Measurements from ENCODE around the gene KCTD2.
"Not testable (repeated sequence)": the region's sequence is repeated elsewhere in the genome, so short reads cannot be mapped to it uniquely, and the experiment has no call there.

- not testable (repeated sequence) for TF ChIP-seq EZH2phosphoT487 (IDR thresholded peaks at IDR 0.05; ENCODE audit: low read depth, severe bottlenecking, unreplicated experiment); EZH2 (IDR thresholded peaks at IDR 0.05; ENCODE audit: borderline replicate concordance)
- TF ChIP-seq, protein P1, sequence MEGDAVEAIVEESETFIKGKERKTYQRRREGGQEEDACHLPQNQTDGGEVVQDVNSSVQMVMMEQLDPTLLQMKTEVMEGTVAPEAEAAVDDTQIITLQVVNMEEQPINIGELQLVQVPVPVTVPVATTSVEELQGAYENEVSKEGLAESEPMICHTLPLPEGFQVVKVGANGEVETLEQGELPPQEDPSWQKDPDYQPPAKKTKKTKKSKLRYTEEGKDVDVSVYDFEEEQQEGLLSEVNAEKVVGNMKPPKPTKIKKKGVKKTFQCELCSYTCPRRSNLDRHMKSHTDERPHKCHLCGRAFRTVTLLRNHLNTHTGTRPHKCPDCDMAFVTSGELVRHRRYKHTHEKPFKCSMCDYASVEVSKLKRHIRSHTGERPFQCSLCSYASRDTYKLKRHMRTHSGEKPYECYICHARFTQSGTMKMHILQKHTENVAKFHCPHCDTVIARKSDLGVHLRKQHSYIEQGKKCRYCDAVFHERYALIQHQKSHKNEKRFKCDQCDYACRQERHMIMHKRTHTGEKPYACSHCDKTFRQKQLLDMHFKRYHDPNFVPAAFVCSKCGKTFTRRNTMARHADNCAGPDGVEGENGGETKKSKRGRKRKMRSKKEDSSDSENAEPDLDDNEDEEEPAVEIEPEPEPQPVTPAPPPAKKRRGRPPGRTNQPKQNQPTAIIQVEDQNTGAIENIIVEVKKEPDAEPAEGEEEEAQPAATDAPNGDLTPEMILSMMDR (IDR thresholded peaks at IDR 0.05; ENCODE audit: poor library complexity) = not testable (repeated sequence)
These were observed 1.0 kb upstream of the KCTD2 start for GRCh38 chr17:75045946-75046406.

Data from hepatocyte (in vitro differentiated cells).